Stimulated activated CD8-positive, alpha-beta memory T cell treated with anti-CD3 and anti-CD28 coated beads, Interleukin-7, amount 100 ng/mL, for 24 hours (primary cell): ENCODE measurements around the gene CEP112.
"Not testable (repeated sequence)": the region's sequence is repeated elsewhere in the genome, so short reads cannot be mapped to it uniquely, and the experiment has no call there.

Experiments used
- DNase-seq: peaks from one replicate; pipeline ENCODE4 v3.0.0-alpha.2; 2020; ENCODE audit warnings: low read depth

The CEP112 gene

DNA sequence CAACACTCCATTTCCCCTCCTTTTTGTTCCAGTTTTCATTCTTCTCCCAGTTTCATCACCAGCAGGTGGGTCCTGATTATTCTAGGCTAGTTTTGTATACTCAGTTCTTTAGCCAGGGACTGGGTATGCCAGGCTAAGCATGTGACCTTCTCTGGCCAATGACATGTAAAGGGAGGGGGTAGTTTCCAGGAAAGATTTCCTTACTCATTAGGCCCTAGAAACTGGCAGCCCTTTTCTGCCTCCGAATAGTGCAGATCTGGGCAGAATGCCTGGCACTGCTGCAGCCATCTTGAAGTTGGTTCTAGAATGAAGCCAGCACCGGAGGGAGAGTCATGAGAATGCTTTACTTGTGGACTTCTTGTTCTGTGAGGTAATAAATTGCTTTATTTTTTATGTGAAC, 503.6 kb downstream of the CEP112 start:
- DNase-seq = no peak

DNA sequence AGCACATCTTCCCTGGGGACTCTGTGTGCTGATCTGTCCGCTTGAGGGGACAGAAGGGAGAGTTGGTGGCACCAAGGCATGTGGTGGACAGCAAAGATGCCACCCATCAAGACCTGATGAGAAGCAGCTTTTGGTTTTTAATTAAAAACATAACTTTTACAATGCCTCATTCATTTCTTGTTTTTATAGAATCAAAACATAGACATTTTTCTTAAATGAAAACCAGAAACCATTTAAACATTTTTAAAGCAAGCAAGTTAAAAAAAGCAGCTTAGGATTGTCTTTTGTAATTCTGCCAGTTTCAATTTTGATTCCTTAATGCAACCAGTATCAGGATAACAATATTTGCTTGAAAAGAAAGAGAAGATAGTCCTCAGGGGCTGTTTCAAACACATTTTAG, 506.8 kb downstream of the CEP112 start:
- no peak for DNase-seq

DNA sequence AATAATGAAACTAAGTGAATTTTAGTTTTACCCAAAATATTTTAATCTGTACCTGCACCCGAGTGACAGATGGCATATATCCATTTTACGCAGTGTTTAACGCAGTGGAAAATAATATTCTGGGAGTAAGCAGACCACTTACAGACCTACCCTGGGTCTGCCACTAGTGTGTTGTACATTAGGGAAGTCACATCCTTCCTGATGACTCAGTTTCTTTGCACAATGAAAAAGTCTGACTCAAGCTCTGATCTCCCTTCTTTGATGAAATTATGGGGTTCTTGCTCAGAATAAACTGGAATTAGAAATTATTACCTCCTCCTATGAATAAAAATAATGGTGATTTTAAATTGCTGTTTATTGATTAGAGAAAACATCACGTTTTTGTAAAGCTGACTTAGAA, 507.3 kb downstream of the CEP112 start:
- DNase-seq = no peak

DNA sequence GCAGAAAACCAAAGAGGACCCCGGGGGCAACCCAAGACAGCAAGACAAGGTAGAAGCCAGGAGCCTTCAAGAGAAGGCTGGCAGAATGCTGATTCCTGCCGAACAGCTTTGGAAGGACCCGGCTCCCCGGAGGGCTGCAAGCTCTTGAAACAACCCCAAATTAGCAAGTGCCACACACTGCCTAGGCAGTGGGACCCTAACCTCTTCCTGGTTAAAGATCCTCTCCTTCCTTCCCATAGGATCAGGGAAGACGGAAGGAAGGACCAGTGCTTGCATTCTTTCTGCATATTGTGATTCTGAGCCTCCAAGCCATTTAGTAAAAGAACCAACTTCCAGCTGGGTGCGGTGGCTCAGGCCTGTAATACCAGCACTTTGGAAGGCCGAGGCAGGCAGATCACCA, 508.5 kb downstream of the CEP112 start:
- DNase-seq = no peak

DNA sequence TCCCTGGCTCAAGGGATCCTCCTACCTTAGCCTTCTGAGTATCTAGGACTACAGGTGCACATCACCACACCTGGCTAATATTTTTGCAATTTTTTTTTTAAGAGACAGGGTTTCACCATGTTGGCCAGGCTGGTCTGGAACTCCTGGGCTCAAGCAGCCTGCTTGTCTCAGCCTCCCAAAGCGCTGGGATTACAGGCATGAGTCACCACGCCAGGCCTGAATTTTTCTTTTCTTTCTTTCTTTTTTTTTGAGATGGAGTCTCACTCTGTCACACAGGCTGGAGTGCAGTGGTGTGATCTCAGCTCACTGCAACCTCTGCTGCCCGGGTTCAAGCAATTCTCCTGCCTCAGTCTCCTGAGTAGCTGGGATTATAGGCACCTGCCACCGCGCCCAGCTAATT, 510.2 kb downstream of the CEP112 start:
- not testable (repeated sequence) for DNase-seq

DNA sequence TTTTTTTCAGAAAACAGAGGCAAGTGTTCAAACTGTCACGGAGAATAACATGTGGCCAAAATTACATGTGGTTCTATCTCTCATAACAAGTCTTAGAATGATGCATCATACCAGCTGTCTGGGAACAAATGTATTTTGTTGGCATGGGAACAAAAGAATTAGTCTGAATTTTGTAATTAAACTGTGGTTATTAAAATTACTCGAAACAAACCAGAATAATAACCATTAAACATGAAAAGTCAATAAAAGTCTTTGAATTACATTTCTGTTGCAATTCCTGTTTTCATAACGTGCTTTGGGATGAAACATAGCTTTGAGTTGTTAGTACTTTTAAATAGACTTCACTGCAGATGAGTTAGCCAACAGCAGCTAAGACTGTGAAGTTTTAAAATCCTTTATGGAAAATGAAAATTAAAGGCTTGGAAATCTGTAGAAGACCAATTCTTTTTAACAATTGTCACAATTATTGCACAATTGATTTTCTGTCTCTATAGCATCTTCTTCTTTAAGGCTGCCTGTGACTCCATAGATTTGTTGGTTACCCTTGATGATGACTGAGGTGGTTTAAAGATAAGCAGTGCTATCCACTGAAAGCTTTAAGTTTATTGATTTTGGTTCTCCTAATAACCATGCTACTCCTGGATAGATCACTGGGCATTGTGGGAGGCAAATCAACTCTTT, 512.6 kb downstream of the CEP112 start:
- no peak for DNase-seq

DNA sequence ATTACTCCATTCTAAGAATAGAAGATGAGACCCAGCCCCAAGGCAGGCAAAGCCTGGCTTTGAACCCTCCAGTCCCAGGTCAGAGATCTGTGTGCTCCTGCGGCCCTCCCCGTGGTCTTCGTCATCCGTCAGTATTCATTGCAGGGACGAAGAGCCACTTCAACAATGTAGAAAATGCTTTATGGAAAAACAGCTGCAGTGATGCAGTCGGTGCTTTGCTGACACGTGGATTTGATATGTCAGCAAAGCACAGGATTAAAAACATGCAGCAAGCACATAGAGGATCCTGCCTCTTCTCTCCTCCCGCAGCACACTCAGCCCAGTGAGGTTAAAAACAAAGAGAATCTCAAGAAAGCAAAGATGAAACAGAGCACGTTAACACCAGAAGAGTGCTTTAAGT, 513.4 kb downstream of the CEP112 start:
- no peak for DNase-seq

DNA sequence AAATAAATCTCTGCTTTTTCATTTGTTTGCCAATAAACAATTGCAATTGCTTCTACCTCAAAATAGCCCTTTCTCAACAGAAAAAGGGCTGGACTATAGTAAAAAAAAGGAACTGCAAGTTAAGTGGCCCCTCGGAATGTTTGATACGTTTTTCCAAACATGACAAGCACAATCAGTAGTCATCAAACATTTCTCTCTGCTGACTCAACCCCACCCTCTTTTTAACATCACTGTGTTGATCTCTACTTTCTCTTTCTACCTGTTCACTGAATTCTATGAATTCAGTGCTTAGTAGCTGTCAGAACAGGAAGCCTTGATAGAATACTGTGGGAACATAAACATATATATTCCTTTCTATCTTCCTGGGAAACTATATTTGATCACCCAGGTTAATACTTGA, 514.0 kb downstream of the CEP112 start:
- DNase-seq = no peak

DNA sequence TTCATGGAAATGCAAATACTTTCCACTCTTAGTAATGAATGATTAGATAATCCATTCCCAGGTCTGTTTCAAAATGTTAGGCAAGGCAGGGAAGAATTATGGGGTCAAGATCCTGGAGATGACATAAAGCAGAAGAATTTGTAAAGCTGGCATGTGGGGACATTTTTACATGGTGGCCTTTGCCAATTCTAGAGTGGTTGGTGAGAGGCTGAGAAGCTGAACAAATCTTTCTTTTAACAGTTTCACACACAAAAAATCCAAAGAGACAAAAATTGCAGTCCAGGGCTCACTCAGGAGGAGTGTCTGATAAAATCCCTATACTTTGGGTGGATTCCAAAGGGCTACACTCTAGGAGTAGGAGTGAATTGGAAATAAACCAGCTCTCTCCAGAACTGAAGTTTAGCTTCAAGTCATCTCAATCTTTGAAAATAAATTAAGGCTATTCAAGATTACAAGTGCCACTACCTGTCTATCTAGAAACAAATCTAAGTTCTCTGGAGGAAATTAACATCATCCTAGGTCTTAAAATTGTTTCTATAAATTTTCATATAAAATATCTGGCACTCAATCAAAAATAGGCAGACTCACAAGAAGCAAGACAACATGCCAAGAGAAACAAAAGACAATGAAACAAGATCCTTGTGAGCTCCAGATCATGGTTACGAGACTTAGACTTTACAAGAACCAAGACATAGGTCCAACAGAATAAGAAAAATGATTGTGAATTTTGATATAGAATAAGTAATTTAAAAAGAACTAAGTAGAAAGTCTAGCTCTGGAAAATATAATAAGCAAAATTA, 517.5 kb downstream of the CEP112 start:
- DNase-seq = no peak

DNA sequence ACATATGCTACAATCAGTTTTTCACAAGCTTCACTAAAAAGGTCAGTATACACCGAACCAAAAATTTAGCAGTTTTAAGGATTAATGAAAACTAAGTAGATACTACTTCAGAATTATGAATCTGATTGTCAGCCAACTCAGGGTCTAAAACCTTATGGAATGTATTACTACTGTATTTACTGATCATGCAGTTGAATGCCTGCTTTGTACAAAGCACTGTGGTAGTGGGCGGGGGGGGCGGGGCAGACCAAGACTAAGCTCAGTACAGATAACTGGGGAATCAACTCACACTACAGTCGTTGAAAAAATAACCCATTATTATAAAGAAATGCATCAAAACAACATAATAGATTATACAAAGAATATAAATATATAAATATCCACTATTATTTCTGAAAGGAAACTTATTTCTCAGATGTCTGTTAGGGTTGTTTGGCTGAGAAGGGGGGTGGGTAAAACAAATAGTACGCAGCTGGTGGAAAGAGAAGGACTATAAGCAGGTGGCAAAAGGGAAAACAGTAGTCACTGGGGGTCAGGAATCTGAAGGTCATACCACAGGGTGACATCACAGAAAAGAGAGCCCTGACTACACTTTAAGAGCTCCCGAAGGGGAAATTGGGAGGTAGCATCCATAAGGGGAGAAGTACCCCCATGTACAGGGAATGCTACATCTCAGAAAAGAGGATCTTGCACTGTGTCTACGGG, 521.1 kb downstream of the CEP112 start:
- no peak for DNase-seq

DNA sequence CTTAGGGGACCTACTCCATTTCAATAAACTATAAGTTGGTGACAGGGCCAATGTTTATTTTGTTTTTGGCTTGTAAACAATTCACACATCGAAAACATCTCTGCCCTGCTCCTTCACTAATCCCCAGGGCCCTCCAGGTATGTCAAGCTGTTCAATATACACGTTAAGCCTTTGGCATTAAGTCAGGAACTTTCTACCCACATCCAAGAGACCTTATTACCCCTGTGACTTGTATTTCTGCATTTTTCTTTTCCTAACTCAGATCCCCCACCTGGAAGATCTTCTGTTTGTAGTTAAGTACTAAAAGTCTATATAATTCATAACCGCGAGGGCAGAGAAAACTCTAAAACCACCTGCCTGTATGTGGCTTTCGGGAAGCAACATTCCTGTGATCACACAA, 523.7 kb downstream of the CEP112 start:
- DNase-seq = no peak

DNA sequence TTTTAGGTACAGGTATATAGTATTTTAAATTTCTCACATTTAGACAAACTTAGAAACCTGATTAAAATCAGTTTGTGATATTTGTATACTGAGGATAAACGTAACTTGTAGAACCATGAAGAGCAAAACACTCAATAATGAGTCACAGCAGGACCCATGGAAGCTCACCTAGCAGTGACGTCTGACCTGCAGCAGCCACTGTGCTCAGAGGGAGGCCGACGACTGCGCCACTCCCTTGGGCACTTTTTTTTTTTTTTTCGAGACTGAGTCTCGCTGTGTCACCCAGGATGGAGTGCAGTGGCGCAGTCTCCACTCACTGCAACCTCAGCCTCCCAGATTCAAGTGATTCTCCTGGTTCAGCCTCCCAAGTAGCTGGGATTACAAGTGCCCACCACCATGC, 524.3 kb downstream of the CEP112 start:
- DNase-seq = no peak

DNA sequence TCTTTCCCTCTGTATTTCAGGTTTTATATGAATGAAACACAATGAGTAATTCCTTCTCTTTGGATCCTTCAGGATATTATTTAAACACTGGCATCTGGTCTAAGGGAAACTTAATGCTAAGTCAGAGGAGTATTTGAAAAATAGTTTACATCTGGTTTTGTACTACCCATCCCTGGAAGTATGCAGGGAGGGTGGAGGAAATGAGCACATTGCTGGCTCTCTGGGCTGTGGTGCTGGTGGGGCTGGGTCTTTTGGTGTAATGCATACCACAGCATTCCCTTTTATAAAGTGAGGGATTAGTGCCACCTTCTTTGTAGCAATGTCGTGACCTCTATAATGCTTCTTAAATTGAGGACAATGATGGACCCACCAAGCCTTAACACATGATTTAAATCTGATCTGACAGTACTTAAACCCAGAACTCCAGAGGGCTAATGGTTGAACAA, 525.0 kb downstream of the CEP112 start:
- DNase-seq = no peak

DNA sequence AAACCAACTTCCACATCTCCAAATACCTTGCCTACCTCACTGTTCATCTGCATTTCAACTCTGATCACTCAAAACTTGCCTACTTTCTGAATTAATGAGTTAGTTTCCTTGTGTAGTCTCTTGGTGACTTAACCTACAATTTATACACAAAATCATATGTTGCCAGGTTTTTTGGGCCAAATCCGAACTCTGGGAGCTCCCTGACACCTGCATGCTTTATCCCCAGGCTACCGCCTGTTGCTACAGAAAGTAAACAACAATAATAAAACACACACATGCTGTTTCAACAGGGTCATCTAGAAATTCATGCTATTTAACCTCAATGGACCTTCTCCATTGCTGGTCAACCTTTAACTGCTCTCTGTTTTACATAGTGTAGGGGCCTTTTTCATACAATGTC, 526.0 kb downstream of the CEP112 start:
- no peak for DNase-seq

DNA sequence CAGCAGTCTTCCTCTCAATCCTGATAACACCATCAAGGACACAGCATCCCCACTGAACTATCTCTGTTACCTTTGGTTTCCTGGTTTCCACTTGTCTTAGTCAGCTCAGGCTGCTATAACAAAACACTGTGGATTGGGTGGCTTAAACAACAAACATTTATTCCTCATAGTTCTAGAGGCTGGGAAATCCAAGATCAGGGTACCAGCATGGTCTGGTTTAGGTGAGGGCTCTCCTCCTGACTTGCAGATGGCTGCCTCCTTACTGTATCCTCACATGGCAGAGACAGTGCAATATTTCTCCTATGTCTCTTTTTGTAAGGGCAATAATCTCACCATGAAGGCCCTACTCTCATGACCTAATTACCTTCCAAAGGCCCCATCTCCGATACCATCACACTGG, 527.2 kb downstream of the CEP112 start:
- no peak for DNase-seq

DNA sequence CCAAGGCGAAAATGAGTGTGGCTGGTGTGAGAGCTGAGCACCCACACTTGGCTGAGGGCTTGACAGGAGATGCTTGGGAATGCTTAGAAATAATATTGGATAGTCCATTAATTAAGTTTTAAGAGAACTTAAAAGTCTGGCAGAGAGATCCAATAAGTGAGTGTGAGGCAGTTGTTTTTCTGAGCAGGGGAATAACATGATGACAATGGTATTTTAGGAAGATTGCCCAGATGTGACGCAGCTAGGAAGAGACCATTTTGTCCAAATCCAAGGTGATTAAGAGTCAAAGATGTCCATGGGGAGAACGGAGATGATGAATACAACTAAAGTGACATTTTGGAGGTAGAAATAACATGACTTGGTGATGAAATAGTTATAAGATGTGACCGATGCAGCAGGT, 527.7 kb downstream of the CEP112 start:
- DNase-seq = no peak

DNA sequence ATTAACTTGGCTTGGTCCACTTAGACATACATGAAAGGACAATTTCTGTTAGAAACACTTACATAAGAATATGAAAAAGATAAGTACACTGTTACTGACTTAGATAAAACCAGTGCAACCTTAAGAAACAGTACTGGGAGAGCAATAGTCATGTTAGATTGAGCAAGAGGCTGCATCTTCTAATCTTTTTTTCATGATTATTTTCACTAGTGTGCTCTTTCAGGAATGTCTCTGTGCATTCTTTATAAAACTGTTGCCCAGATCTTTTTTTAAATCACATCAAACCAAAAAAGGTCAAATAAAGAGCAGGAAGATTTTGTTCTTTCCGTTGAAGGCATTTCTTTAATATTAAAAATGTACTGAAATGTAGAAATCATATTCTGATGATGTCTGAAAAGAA, 529.7 kb downstream of the CEP112 start:
- no peak for DNase-seq

DNA sequence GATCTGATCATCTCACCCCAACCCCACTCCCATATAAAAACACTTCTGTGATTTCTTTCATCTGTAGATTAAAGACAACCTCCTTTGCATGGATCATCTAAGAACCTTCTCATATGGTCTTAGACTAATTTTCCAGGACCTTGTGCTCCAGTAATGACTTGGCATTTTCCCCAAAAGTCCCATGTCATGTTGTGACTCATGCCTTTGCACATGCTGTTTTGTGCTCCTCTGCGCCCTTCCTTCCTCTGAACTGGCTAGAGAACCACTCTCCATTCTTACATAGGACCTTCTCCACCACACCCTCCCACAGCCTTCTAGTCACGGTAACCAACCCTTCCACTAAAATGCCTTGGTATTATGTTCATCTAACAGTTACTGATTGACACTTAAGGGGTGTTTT, 531.0 kb downstream of the CEP112 start:
- DNase-seq = no peak

DNA sequence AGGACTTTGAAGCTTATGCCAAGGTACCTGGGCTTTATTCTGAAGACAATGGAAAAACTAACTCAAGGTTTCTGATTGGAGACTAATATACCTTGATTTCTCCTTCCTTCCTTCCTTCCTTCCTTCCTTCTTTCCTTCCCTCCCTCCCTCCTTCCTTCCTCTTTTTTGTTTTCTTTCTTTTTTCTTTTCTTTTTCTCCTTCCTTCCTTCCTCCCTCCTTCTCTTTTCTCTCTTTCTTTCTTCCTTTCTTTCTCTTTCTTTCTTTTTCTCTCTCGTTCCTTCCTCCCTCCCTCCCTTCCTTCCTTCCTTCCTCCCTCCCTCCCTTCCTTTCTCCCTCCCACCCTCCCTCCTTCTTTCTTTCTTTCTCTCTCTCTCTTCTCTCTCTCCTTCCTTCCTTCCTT, 531.9 kb downstream of the CEP112 start:
- no peak for DNase-seq

DNA sequence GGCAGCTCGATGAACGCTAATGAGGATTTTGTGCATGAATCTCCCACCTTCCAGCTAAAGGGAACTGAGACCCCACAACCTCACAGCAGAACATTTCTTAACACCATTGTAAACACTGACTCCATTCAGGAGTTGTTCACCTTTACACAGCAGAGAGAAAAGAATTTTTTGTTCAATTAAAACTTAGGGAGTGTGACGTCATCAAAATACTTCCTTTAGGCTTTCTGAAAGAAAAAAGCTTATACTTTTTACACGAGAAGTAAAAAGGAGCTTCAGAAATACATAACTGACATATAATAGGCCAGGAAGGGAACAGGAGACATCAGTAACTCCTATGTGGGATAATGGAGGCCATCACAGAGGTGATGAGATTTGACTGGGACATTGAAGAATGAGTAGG, 532.4 kb downstream of the CEP112 start:
- no peak for DNase-seq

DNA sequence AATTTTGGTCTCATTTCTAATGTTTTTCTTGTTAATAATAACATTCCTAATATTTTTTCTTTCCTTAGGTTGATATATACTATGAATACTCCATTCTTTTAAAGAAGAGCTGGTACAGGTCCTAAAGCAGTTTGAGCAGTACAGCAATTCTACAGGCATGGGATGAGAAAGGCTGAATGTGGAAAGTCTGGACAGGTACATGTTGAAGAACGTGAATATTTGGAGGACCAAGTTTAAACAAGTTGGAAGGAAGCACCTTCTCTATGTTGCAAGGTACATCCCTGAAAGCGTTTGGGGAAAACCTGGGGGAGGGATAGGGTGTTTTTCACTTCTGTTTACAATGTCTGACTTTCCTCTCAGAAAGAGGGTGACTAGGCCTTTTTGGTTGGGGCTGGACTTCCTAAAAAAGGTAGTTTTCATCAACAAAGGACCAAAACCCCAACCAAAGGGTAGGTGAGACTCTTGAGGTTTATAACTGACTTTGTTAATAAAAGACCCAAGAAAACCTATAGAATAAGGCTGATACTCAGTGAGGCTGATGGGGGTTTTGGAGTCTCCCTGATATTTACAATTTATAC, 534.6 kb downstream of the CEP112 start:
- DNase-seq = no peak

DNA sequence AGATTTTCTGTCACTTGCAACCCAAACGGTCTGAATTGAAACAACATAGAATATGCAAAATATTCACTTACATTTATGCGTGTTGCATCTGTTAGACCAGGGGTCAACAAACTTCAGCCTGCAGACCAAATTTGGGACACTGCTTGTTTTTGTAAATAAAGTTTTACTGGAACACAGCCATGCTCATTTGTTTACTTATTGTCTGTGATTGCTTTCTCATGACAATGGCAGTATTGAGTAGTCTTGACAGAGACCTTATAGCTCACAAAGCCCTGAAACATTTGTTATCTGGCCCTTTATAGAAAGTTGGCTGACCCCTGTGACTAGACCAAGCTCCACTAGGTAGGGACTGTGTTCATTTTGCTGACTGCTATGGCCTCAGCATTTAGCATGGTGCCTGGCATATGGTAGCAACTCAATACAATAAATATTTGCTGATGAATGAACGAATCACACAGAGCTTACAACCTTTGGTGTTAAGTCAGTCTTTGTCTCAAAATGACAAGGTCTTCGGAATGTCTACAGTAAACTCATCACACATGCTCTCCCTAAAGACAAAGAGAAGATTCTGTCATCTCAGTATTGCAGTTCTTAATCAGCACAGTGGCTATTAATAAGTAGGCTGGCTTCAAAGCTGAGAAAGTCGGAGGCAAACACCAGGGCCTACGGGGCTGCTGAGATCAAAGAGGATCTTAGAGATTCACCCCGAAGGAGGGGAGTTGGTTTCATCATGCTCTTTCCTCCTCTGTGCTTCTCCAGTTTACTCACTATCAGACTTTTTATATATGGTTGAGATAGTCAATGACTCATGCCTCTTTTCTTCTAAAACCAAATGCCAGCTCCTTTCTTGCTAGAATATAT, 535.3 kb downstream of the CEP112 start:
- DNase-seq = no peak
